GM18861 (cell line): ENCODE measurements around the gene RDH16.
"Not testable (repeated sequence)": the region's sequence is repeated elsewhere in the genome, so short reads cannot be mapped to it uniquely, and the experiment has no call there.

Experiments
- ATAC-seq: cut with Tn5 transposase; IDR thresholded peaks from one replicate; pipeline ENCODE4 v1.9.1; 2021; ENCODE audit not compliant: unreplicated experiment

RDH16 gene

GRCh38 chr12:56927281-56927680 is 30.1 kb downstream of the RDH16 start:
- ATAC-seq = no peak

DNA sequence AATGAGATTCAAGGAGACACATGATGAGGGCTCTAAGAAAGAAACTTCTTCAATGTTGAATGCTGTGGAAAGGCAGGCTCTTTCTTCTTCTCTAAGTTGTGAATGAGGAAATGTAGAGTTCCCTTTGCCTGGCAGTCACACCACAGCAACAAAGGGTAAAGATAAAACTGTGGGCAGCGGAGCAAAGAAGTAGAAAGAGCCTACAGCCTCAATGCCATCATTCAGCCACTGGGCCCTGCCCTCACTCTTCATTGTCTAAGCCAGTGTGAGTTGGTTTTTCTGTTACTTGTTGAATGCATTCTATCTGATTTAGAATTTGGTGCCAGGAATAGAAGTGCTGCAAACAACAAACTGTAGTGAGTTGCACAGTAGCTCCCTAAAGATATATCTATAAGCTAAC is 35.4 kb downstream of the RDH16 start:
- ATAC-seq = no peak

DNA sequence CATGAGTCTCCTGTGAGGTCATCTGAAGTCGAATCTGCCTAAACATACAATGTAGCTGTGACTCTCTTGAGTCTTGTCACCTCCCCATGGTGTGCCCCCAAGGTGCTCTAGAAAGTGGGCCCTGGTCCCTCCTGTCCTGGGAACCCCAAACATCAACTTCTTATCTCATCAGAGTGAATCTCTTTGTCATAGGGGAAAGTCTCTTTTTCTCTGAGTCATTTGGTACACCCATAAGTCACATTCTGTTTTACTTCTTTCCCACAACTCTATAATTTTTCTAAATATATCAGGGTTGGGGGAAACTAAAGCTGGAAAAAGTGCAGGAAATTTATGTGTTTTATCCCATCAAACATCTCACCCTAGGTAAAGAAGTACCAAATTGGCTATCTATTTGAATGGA is 36.1 kb downstream of the RDH16 start:
- no peak for ATAC-seq

- ATAC-seq = not testable (repeated sequence)
Observed at GRCh38 chr12:56918139-56918538, 39.3 kb downstream of the RDH16 start.

DNA sequence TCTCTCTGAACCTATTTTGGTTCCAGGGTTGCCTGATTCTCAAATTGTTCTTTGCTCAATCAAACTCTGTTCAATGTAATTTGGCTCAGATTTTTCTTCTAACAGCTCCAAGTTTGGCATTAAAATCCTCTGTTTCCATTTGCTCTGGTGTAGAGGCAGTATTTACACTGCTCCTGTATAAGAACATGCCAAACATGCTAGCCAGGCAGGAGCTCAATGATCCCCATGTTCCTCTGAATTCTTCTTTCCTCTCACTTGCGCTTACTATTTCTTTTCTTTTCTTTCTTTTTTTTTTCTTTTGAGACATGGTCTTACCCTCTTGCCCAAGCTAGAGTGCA is 40.4 kb downstream of the RDH16 start:
- ATAC-seq = no peak

DNA sequence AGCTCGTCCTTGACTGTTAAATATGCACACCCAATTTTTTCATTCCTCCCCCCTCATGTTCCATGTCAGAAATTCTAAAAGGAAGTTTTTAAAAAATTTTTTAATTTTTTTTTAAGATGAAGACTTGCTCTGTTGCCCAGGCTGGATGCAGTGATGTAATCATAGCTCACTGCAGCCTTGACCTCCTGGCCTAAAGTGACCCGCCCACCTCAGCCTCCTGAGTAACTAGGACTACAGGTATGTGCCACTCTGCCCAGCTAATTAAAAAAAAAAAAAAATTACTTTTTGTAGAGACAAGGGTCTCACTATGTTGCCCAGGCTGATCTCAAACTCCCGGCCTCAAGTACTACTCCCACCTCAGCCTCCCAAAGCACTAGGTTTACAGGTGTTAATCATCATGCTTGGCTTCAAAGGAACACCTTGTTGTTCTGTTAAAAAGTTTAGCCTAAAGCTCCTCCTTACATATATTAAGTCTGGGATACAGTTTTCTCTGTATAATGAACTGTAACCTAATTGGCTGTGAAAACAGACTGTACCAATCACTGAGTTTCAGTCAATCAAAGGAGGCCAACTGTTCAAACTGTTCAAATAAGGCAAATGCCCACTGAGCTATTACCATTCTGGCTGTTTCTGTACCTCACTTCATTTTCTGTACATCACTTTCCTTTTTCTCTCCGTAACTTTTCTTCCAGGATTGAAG is 41.0 kb downstream of the RDH16 start:
- no peak for ATAC-seq

GRCh38 chr12:56914724-56915123 is 42.7 kb downstream of the RDH16 start:
- no peak for ATAC-seq

DNA sequence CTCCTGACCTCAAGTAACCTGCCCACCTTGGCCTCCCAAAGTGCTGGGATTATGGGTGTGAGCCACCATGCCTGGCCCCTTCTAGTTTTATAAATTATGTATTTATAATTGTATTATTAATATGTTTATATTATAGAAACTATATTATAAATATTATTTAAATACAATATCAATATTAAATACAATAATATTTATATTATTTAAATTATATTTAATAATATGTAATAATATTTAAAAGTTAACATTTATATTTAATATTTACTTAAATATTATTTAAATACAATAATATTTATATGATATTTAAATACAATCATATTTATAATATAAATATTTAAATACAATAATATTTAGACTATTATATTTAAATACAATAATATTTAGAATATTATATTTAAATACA is 43.2 kb downstream of the RDH16 start:
- ATAC-seq = no peak

- not testable (repeated sequence) for ATAC-seq
Observed at GRCh38 chr12:56909403-56909802, 48.0 kb downstream of the RDH16 start.

DNA sequence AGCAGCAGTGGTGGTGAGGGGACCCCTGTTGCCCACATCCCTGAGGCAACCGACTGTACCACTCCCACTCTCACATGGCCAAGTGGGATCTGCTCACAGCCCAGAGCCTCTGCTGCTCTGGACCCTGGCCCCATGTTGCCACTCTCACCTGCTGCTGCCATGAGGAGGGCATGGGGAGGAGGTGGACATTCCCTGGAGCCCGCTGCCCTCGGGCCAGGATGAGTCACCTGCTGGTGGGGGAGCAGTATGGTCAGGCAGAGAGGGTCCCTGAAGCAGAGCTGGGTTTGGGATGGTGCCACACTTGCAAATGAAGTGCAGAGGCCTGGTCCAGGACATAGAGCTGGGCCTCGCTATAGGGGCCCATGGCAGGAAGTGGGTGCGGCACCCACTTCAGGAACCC is 49.3 kb downstream of the RDH16 start:
- ATAC-seq = no peak

- no peak for ATAC-seq
Observed at GRCh38 chr12:56905852-56906251, 51.6 kb downstream of the RDH16 start.

GRCh38 chr12:56903374-56903773 is 54.0 kb downstream of the RDH16 start:
- no peak for ATAC-seq
